Smooth muscle cell (in vitro differentiated cells): ENCODE measurements around the gene RBM26. TPM values are rescaled to one million over a fixed set of nuclear protein-coding genes. Genes with fewer than 3 reads are reported as not detected.

ENCODE experiments used
- DNase-seq: peaks from one replicate; lab custom pipeline; 2025; ENCODE audit not compliant: unreplicated experiment; lab: John Stamatoyannopoulos, UW
- H2AFZ ChIP-seq: fragments of 200-600 bp; sonication (generic); 2 replicates; pipeline ENCODE4 v1.6.0; 2016; ENCODE audit warnings: antibody characterized with exemption, low read depth, mild to moderate bottlenecking
- H3F3A ChIP-seq: fragments of 200-600 bp; sonication (generic); 2 replicates; pipeline ENCODE4 v1.6.0; 2017; ENCODE audit warnings: antibody characterized with exemption, low read depth
- H3K27ac ChIP-seq: fragments of 200-600 bp; sonication (generic); 2 replicates; pipeline ENCODE4 v1.5.1; 2016; ENCODE audit warnings: low read depth, mild to moderate bottlenecking
- H3K27me3 ChIP-seq: fragments of 200-600 bp; sonication (generic); 2 replicates; pipeline ENCODE4 v1.6.1; 2016; ENCODE audit warnings: low read depth, mild to moderate bottlenecking
- H3K36me3 ChIP-seq: fragments of 200-600 bp; sonication (generic); 2 replicates; pipeline ENCODE4 v1.5.1; 2016; ENCODE audit warnings: low read depth
- H3K4me1 ChIP-seq: fragments of 200-600 bp; sonication (generic); 2 replicates; pipeline ENCODE4 v1.5.1; 2016; ENCODE audit warnings: low read depth
- H3K4me2 ChIP-seq: fragments of 200-600 bp; sonication (generic); 2 replicates; pipeline ENCODE4 v1.6.0; 2016; ENCODE audit warnings: mild to moderate bottlenecking
- H3K4me3 ChIP-seq: fragments of 200-600 bp; sonication (generic); 2 replicates; pipeline ENCODE4 v1.5.1; 2016; ENCODE audit warnings: mild to moderate bottlenecking
- H3K79me2 ChIP-seq: fragments of 200-600 bp; sonication (generic); 2 replicates; pipeline ENCODE4 v1.6.0; 2016; ENCODE audit warnings: low read depth, mild to moderate bottlenecking
- H3K9ac ChIP-seq: fragments of 200-600 bp; sonication (generic); 2 replicates; pipeline ENCODE4 v1.6.0; 2016; ENCODE audit warnings: low read depth
- H3K9me3 ChIP-seq: fragments of 200-600 bp; sonication (generic); replicated peaks from 2 replicates; pipeline ENCODE4 v1.5.1; 2016; ENCODE audit warnings: low read depth
- H4K20me1 ChIP-seq: fragments of 200-600 bp; sonication (generic); 2 replicates; pipeline ENCODE4 v1.6.0; 2016; ENCODE audit warnings: low read depth
- CTCF ChIP-seq: fragments of 200-600 bp; sonication (generic); IDR thresholded peaks from 2 replicates; pipeline ENCODE4 v1.5.1; 2017; ENCODE audit warnings: borderline replicate concordance, mild to moderate bottlenecking, antibody characterized with exemption; ENCODE audit not compliant: insufficient read depth, poor library complexity, severe bottlenecking
- WGBS: methylation state at CpG from one replicate; pipeline ENCODE4 v1.1.7; 2016; ENCODE audit warnings: low lambda C conversion rate; 5-methylcytosine and 5-hydroxymethylcytosine counted together
- polyA plus RNA-seq: library from polyadenylated mRNA; unstranded; fragments of >200 nt; fragmentation: Nextera tagmentation; extraction: Ambion mirVana; gene quantifications from 2 replicates; pipeline ENCODE4 v1.2.1, GENCODE V29; 2016
- total RNA-seq: library from RNA; depleted of rRNA; stranded (reverse); fragments of >200 nt; gene quantifications from 2 replicates; pipeline ENCODE4 v1.2.3, GENCODE V29; 2014

RBM26 gene
- total and polyA plus RNA-seq, 2 experiments from 2014 or later, result 11.8 to 49.4 TPM

- no peak overlapping the region for H3K27ac ChIP-seq
- H3K4me3 ChIP-seq, result no peak overlapping the region
- WGBS, result 96% methylated on average over 4 of the region's 4 CpGs
- H3K4me1 ChIP-seq, result no peaks in the 10 kb centered on the region
- H3K36me3 ChIP-seq, result peaks cover 8% of the 10 kb centered on the region
- no peaks in the 10 kb centered on the region for H3K27me3 ChIP-seq
- no peak overlapping the region for H3K9ac ChIP-seq
- no peak overlapping the region for H3K4me2 ChIP-seq
- no peaks in the 10 kb centered on the region for H3K9me3 ChIP-seq
- TF ChIP-seq CTCF, result no peak
- no peak overlapping the region for H2AFZ ChIP-seq
- H4K20me1 ChIP-seq, result no peaks in the 10 kb centered on the region
- no peak for DNase-seq
- no peaks in the 10 kb centered on the region for H3F3A ChIP-seq
- no peaks in the 10 kb centered on the region for H3K79me2 ChIP-seq
Measured at GRCh38 chr13:79318664-79319063, 87.4 kb downstream of the RBM26 start.

- DNase-seq, result no peak
- WGBS, result 90% methylated on average over 2 of the region's 2 CpGs
- peaks cover 8% of the 10 kb centered on the region for H3K36me3 ChIP-seq
- H3K27me3 ChIP-seq, result no peaks in the 10 kb centered on the region
- no peak overlapping the region for H3K27ac ChIP-seq
- TF ChIP-seq CTCF, result no peak
- H3K9me3 ChIP-seq, result no peaks in the 10 kb centered on the region
- no peak overlapping the region for H3K4me3 ChIP-seq
- no peaks in the 10 kb centered on the region for H4K20me1 ChIP-seq
- no peaks in the 10 kb centered on the region for H3K4me1 ChIP-seq
- H3K79me2 ChIP-seq, result no peaks in the 10 kb centered on the region
- no peaks in the 10 kb centered on the region for H3F3A ChIP-seq
- H2AFZ ChIP-seq, result no peak overlapping the region
- no peak overlapping the region for H3K9ac ChIP-seq
- H3K4me2 ChIP-seq, result no peak overlapping the region
Measured at GRCh38 chr13:79317856-79318255, 88.2 kb downstream of the RBM26 start.

GRCh38 chr13:79314652-79315051 is 91.4 kb downstream of the RBM26 start:
- Histone ChIP-seq H3K27me3 (no peaks in the 10 kb centered on the region), H3K4me3 (no peak overlapping the region), H3K9ac (no peak overlapping the region), H3K79me2 (no peaks in the 10 kb centered on the region), H2AFZ (no peak overlapping the region), H3K36me3 (no peaks in the 10 kb centered on the region), H3F3A (peaks cover 4% of the 10 kb centered on the region), H4K20me1 (no peaks in the 10 kb centered on the region), H3K27ac (no peak overlapping the region), H3K4me2 (no peak overlapping the region), H3K9me3 (no peaks in the 10 kb centered on the region), H3K4me1 (no peaks in the 10 kb centered on the region)
- no peak for TF ChIP-seq CTCF
- WGBS, result 90% methylated on average over 3 of the region's 3 CpGs
- DNase-seq, result no peak

GRCh38 chr13:79312340-79312855 is 93.7 kb downstream of the RBM26 start:
- Histone ChIP-seq H3K4me1 (no peaks in the 10 kb centered on the region), H3K79me2 (no peaks in the 10 kb centered on the region), H3K4me2 (no peak overlapping the region), H2AFZ (no peak overlapping the region), H3K4me3 (no peak overlapping the region), H3K9me3 (no peaks in the 10 kb centered on the region), H3K27me3 (no peaks in the 10 kb centered on the region), H4K20me1 (no peaks in the 10 kb centered on the region), H3K9ac (no peak overlapping the region), H3F3A (peaks cover 4% of the 10 kb centered on the region), H3K36me3 (no peaks in the 10 kb centered on the region), H3K27ac (no peak overlapping the region)
- DNase-seq, result no peak
- TF ChIP-seq CTCF, result no peak
- WGBS, result 98% methylated on average over 2 of the region's 2 CpGs
